Midbrain (tissue), 1 donor: ENCODE measurements around the gene DGKD.

Source experiments
- DNase-seq: peaks from one replicate; lab custom pipeline; 2025; lab: John Stamatoyannopoulos, UW

DGKD gene

DNA sequence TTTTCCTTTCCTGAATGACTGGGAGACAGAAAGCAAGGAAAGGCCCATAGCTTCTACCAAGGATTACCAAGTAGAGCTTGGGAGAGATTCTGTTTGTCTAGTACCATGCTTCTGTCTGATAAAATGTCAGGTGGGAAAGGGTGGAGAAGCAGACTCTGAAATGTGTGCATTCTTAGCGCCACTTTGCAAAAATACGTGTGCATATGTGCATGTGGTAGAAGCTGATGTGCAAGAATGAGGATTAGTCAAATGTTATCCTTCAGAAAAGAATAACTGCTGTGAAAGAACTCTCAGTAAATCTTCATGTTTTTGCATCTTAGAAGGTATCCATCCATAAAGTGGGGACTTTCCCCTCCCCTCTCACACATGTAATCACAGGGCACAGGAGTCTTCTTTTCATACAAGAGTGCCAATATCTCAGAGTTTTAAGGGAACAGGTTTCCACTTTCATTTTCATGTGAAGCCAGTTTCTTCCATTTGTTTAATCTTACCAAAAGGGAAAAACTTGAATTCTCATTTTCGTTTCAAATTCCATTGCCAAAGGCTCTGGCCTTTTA lies 15.4 kb upstream of the DGKD start:
- DNase-seq = no peak

DNA sequence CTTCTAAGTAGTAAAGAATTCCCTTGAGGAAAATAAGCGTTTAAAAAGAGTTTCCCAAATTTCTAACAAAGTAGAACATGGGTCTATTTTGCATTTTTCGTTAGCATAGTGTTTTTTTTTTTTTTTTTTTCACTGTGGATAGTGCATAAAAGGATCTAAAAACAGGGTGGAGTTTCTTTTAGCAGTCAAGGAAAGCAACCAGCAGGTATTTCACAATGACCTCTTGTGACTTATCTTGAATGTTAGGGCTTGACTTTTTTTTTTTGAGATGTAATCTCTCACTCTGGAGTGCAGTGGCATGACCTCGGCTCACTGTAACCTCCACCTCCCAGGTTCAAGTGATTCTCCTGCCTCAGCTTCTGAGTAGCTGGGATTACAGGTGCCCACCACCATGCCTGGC lies 14.9 kb upstream of the DGKD start:
- DNase-seq = no peak

DNA sequence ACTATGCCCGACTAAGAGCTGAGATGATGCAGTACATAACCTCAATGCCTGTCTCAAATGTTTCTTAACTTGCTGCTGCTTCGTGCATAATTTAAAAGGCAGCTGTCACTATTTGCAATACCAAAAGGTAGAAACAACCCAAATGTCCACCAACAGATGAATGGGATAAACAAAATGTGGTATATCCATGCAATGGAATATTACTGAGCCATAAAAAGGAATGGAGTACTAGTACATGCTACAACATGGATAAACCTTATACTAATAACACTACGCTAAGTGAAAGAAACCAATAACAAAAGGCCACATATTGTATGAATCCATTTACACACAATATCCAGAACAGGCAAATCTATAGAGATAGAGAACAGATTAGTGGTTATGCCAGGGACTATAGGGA lies 13.0 kb upstream of the DGKD start:
- no peak for DNase-seq

DNA sequence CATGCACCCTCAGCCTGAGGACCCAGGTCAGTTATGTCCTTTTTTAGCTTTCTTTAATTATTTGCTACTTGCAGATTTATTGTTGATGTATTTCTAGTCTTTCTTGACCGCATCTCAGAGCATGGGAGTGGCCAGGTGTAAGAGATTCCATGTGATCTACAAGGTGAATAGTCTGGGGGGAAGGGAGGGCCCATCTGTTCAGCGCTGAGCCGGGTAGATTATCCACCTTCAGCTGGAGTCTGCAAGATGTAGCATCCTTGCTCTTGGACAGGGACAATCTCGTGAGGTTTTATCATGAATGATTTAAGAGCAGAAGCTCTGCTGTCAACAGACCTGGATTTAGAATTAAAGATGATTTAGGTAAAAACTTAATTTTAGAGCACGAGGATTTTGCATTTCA lies 12.0 kb upstream of the DGKD start:
- DNase-seq = no peak

DNA sequence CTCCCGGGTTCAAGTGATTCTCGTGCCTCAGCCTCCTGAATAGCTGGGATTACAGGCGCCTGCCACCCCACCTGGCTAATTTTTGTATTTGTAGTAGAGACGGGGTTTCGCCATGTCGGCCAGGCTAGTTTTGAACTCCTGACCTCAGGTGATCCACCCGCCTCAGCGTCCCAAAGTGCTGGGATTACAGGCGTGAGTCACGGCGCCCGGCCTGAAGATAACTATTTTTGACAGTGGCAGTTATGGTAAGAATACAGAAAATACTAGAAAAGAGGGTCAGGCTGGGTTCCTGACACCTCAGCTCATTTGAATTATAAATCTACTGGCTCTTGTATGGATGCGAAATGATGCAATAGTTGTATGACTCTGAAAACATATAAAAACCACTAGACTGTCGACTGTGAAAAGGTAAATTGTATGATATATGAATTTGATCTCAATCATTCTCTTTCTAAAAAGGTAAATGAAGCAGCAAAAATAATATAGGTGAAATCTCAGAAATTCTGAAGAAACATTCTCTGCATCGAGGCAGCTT lies 11.1 kb upstream of the DGKD start:
- no peak for DNase-seq

DNA sequence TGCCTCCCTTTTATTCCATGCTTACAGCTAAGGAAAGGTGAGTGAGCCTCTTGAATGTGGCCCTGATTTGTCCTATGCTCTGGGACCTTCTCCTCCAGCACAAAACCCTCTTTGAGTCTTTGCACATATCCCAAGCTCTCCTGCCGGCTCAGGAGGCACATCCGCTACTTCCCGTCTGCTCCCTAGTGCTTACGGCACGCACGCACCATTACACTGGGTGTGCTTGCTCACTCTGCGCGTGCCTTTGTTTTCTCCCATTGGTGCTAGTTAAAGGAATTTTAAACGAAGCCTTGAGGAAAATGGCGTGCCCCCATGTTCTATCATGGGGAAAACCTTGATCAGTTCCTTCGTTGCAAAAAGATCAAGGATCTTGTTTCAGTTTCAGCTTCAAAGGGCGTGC lies 7.9 kb upstream of the DGKD start:
- no peak for DNase-seq

DNA sequence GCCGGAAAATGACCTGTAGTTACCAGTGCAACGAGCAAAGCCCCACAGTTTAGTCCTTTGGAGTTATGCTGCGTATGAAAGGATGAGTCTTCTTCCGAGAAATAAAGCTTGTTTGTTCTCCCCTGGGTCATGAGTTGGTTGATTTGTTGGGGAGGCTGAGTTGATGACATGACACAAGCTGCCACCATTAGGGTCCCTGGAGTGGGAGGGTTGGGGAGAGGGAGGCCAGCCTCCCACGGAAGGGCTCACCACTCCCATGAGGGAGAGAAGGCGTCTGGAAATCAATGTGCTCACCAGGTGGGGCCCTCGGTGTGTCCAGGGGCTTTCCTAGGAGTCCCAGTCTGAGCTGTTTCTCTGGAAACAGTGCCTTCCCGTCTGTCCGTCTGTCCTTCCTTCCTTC lies 7.4 kb upstream of the DGKD start:
- DNase-seq = peak; percentile 31

DNA sequence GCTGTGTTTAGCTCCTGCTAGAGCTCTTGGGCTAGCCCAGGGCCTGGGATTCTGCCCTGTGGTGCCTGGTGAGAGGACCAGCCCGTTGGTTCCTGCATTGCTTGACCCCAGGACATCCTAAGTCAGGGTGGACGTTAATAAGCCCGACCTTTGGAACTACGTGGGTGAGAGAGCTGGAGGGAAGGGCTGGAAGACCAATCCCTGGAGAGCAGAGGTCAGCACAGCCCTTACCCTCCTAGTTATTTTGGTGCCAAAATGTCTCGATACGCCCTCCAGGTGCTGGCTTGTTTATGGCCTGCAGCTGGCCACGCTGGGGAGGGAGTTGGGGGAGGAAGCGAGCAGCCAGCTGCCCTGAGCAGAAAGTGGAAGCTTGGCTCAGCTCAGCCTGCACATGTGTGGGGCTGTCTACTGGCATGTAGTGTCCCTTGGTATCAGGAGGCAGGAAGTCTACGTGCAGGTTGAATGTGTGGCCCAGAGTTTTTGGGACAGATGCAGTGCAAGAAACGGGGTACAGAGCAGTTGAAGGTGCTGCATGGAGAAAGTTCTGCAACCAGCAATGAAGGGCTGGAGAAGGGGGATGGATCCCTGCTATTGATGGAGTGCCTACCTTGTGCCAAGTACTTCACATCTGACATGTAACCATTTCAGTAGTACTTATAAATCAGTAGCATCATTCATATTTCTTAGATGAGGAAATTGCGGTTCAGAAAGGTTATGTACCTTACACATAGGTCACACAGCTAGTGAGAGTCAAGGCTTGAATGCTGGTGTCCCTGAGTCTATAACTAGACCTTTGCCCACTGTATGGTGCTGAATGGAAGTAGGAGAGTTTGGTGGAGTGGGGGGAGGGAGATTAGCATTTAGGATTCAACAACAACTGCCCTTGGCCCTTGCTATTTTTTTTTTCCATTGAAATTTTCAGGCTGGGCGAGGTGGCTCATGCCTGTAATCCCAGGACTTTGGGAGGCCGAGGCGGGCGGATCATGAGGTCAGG lies 5.0 kb upstream of the DGKD start:
- DNase-seq = peak; percentile 61

DNA sequence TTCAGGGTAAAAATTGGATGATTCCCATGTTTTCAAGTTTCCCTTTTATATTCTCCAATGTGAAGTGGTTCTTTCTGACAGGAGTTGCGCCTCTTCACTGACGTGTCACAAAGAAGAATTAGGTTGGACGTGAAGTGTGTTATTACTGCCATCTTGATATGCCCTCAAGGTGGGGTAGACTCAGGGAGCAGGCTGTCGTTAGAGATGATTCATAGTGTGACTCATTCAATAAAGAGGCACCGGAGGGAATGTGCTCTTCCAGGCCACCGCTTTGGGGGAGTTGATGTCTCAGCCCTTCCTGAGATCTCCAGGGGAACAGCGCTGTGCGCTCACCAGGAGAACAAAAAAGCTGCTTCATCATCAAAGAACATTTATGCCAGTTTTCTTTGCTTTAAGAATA lies 3.6 kb upstream of the DGKD start:
- no peak for DNase-seq

DNA sequence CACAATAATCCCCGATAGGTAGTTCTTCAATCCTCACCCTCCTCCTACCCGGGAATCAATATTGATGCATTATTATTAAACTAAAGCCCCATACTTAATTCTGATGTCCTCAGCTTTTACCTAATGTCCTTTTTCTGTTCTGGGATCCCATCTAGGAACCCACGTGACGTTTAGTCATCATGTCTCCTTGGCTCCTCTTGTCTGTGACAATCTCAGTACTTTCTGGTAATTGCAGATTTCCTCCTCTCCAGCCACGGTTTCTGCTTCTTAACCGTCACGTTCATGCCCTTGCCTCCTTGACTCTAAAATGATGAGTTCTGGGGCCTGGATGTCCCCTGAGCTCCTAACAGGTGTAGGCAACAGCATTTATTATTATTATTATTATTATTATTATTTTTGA lies 2.9 kb upstream of the DGKD start:
- DNase-seq = no peak

DNA sequence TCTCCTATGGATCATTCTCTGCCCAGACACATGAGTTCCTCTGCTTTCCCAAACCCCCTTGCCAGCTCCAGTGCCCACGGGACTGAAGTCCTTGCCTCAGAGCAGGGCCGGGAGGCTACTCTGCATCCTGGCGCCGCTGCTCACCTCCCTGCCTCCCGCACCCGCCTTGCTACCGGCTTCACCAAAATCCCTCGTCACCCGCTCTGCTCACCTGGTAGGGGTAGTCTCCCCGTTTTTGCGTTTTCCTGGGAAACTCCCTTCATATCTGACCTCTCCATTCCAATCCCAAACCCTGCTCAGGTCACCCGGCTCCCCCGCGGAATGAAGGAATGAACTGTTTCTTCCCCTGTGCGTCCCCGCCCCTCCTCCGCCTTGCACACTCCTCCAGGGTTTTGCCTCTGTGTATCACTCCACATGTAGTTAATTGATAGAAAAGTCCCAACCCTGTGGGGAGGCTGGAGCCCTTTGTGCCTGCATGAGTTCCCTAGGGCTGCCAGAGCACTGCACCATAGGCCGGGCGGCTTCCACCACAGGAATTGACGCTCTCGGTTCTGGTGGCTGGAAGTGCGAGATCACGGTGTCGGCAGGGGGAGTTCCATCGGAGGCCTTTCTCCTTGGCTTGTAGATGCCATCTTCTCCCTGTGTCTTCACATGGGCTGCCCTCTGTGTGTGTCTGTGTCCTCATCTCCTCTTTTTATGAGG lies 2.0 kb upstream of the DGKD start:
- DNase-seq = no peak

DNA sequence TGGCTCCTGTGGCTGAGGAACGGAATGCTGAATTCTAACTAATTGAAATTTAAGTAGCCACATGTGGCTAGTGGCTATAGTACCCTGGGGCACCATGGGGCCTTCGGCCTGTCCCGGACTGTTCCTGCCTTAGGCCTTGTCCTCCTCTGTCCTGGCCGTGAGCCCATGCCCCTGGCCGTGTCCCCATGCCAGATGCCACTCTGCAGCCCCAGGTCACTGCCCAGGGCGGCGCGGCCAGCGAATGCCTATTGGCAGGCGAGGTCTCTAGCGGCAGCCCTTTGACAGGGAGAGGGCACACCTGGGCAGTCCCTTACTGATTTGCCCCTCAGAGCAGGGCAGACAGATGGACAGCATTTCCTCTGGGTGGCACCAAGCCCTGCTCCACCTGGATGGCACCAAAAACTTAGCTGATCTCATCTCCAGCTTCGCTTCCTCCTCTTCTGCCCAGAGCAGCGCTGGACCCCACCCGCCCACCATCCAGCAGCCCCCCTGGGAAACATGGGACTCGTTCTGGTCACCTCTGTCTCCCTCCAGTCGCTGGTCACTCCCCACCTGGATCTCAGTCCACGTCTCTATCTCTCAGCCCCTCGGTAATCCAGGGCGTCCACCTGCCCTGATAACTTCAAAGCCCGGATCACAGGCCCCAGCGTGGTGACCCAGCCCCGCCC lies 1.1 kb upstream of the DGKD start:
- no peak for DNase-seq

DNA sequence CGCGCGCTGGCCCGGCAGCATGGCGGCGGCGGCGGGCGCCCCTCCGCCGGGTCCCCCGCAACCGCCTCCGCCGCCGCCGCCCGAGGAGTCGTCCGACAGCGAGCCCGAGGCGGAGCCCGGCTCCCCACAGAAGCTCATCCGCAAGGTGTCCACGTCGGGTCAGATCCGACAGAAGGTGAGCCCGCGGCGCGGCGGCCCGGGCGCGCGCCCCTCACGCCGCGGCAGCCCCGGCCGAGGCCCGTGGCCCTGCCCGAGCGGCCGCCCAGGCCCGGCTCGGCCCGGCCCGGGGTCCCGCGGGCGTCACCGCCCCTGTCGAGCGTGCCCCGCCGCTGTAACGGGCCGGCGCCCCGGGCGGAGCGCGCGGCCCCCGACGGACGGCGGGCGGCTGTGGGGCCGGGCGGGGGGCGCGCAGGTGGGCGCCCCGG lies 218 bp downstream of the DGKD start:
- DNase-seq = no peak

DNA sequence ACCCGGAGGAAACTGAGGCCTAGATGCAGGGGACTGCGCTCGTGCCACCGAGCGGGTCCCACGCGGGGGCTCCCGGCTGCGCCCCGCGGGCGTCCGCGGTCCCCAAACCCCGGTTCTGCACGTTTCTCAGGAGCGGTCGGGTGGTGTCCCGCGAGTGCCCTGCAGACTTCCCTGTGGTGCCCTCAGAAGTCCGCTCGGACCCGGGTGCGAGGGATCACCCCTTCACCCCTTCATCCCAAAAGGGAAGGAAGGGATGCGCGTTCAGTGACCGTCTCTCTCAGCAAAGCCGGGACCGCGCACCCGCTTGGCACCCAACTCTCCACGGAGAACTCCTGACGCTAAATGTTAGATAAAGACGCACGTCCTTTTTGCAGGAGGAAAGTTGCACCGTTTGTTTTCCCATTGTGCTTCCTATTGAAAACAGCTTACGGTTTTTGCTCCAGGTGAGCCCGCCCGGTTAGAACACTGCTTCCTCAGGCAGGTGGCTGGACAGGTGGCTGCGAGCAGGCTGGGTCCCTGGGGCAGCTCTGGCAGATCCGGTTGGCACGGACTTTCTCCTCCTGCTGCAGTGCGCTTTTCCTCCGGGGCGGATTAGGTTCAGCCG lies 779 bp downstream of the DGKD start:
- DNase-seq = no peak

DNA sequence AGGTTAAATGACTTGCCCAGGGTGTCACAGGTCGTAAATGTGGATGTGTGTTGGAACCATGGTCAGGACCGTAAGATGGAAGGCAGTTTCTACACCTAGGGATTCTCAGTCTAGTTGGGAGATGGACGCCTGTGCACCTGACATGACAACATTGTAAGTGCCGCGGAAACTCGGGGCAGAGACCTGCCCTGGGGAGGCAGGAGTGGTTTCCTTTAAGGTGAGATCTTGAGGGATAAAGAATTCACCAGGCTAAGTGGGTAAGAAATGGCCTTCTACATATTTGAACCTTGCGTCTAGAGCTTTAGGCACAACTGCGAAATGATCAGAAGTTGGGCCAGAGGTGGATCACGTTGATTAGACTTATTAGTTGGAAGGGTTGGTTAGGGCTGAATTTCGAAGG lies 1.6 kb downstream of the DGKD start:
- no peak for DNase-seq

DNA sequence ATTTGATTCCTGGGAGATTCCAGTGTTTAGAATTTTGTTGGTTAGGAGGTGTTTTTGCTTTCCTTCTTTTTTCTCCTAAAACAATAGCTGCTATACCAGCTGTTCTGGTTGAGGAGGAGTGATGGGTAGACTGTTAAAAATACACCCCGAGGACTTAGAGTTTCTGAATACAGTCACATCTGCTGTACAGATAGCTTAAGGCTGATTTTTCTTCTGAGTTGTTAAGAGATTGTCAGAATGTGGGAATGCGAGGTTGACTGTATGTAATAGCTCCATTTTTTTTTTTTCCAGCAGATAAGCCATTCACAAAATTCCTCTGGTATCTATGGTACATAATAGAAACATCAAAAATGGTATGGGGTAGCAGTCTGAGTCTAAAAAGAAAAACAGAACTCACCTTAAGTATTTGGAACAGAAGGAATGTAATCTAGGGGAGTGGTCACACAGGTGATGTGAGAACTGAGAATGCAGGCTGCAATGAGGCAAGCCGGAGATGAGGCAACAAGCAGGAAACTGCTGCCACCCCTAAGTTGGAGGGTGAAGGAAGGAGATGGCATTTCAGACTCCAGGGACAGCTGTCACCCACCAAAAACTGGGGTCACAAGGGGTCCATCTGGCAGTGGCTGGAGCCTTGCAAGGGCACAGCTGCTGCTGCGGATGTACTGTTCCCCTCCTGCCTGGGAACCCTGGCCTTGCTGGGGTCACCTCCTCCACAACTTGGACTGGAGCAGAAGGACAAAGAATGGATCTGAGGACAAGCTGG lies 2.4 kb downstream of the DGKD start:
- no peak for DNase-seq

DNA sequence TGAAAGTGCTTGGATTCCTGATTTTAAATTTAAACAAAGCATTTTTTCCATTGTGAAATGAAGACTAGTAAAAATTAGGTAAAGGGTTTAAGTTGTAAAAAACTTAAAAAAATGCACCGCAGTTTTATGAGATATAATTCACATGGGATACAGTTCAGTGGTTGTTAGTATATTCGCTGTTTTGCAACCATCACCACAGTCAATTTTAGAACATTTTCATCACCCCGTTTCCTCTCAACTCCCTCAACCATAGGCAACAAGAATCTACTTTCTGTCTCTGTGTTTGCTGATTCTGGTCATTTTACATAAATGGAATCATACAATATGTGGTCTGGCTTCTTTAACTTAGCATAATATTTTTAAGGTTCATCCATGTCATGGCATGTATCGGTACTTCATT lies 4.0 kb downstream of the DGKD start:
- no peak for DNase-seq

DNA sequence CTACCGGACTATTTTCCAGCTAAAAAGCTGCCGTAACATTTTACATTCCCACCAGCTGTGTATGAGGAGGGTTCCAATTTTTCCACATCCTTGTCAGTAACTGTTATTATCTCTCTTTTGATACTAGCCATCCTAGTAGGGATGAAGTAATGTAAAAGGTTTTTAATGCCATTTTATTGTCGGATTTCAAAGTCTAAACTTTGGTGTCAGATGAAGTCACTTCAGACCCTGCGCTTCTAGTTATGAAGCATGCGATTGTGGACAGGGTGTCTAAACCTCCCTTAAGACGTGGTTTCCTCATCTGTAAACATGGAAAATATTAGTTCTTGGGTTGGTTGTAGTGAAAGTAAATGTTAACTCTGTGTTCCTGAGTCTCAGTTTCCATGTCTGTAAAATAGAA lies 4.7 kb downstream of the DGKD start:
- no peak for DNase-seq

DNA sequence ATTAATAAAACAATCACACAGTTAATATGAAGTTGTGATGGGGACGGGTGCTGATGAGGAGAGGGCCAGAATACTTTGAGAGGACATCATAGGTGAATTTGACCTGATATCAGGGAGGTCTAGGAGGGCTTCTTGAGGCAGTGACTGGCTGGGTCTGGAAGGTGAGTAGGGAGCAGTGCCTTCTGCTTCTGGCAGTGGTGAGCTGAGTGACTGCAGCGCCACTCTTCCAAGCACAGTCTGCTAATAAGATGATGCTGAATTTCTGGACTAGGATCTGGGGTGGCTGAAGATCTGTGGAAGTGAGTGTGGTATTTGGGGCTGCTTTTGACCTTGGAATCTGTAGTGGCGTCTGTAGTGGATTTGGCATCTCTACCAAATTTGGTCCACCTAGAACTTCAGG lies 5.5 kb downstream of the DGKD start:
- DNase-seq = no peak

DNA sequence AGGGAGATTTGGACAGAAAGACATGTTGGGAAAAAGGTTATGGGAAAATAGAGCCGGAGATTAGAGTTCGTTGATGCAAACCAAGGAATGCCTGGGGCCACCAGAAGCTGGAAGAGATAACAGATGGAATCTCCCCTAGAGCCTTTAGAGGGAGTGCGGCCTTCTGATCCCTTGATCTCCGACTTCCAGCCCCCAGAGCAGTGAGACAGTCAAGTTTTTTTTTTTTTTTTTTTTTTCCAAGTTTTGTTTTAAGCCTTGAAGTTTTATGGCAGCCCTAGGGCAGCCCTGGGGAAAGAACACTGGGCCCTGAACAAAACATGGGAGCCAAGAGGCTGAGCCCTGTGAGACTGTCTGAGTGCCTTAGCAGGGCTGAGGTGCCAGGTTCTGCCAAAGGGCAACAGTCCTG lies 6.5 kb downstream of the DGKD start:
- DNase-seq = no peak

DNA sequence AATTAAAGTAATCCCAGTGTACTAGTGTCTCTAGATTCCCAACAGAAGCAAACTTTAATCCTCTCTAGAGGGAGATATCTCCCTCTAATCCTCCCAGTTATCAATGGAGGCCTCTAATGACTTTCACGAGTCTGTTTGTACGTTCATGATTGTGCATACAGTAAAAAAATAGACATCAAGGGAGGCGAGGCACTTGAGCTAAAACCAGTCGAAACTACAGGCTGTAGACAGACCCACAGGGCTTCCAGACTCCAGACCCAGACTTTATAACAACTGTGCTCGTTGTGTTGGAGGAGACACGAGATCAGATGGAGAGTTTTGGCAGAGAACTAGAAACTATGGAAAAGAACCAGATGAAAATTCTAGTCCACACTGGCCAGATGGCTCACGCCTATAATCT lies 7.0 kb downstream of the DGKD start:
- DNase-seq = no peak
